ENCODE results near the gene SH2B3.
A peak's percentile ranks its signal among the peaks of the same experiment; 100 is the strongest.

DNA sequence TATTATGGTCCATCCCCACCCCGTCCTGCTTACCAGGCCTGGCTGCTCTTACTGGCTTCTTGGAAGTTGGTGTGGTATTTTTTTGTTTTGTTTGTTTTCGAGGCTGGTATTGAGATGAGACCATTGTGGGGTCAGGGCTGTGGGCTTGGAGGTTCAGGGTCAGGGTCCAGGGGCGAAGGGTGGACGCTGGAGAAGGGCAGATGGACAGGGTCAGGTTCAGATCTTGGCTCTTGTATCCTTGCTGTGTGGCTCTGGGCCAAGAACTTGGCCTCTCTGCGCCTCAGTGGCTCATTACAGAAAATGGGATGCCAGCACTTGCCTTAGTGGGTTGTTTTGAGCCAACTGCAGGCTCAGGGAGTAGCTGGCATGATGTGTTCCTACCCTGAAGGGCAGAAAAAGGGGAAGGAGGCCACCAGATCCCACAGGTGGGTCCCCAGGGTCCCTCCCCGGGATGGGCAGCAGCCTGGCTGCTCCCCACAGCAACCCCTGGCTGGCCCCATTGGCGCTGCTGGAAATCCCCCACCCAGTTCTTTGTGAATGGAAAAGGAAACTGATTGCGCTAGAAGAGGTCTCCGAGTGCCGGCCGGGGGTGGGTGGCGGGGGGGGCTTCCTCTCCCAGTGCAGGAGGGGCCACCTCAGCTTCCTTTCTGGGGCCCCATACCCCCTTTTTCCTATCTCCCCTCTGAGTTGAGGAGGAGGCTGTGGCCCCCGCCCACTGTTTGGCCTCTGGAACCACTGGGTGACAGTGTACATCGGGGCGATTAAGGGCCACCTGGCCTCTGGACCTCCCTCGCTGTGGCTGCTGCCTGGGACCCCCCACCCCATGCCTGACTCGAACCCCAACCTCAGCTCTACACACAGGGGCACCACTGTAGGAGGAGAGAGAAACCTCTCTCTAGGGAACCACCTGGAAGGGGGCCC, 25.0 kb downstream of the SH2B3 start:
- TF ChIP-seq, protein P1, sequence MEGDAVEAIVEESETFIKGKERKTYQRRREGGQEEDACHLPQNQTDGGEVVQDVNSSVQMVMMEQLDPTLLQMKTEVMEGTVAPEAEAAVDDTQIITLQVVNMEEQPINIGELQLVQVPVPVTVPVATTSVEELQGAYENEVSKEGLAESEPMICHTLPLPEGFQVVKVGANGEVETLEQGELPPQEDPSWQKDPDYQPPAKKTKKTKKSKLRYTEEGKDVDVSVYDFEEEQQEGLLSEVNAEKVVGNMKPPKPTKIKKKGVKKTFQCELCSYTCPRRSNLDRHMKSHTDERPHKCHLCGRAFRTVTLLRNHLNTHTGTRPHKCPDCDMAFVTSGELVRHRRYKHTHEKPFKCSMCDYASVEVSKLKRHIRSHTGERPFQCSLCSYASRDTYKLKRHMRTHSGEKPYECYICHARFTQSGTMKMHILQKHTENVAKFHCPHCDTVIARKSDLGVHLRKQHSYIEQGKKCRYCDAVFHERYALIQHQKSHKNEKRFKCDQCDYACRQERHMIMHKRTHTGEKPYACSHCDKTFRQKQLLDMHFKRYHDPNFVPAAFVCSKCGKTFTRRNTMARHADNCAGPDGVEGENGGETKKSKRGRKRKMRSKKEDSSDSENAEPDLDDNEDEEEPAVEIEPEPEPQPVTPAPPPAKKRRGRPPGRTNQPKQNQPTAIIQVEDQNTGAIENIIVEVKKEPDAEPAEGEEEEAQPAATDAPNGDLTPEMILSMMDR (IDR thresholded peaks at IDR 0.05) = peak in 2 of 12 donors; percentile 7 to 20
- TF ChIP-seq POLR2A (IDR thresholded peaks at IDR 0.05) = no peak

Data from heart left ventricle (tissue), 13 donors.